AG04450 (cell line): Measurements from ENCODE around the gene CRTC1. TPM values are rescaled to one million over a fixed set of nuclear protein-coding genes. Genes with fewer than 3 reads are reported as not detected.
A peak's percentile ranks its signal among the peaks of the same experiment; 100 is the strongest.

Experiments used
- CTCF ChIA-PET: fragments of 300-600, 350-600 bp; formaldehyde crosslinking; extraction: SDS; loops from one replicate; lab custom pipeline; 2022; ENCODE audit warnings: antibody characterized with exemption, inconsistent platforms; lab: Charles Lee
- POLR2A ChIA-PET: fragments of 350-600 bp; formaldehyde crosslinking; extraction: SDS; loops from one replicate; lab custom pipeline; 2021; ENCODE audit warnings: antibody characterized with exemption, inconsistent platforms; lab: Yijun Ruan, JAX
- DNase-seq: peaks from one replicate; pipeline ENCODE4 v3.0.0-alpha.2; 2011; ENCODE audit warnings: low read depth, low spot score
- H3K27ac ChIP-seq: one replicate; pipeline ENCODE4 v1.5.1; 2012; ENCODE audit warnings: low read depth, low read length, control low read depth
- H3K27me3 ChIP-seq: one replicate; pipeline ENCODE4 v1.6.0; 2012; ENCODE audit warnings: low read length; ENCODE audit not compliant: control insufficient read depth, insufficient read depth
- H3K4me3 ChIP-seq: 2 replicates; pipeline ENCODE4 v1.5.1; 2011; ENCODE audit warnings: mild to moderate bottlenecking, low read depth, low read length, control low read depth
- H3K9me3 ChIP-seq: 2 replicates; pipeline ENCODE4 v1.5.1; 2012; ENCODE audit warnings: low read length; ENCODE audit not compliant: control insufficient read depth, insufficient read depth
- CTCF ChIP-seq: IDR thresholded peaks from 2 replicates; pipeline ENCODE4 v1.5.1; 2011; ENCODE audit warnings: low read depth, low read length, control low read depth, inconsistent platforms
- polyA plus RNA-seq: library from polyadenylated mRNA; depleted of rRNA; stranded (reverse); fragments of >200 nt; gene quantifications from 2 replicates; pipeline ENCODE4 v1.2.3, GENCODE V29; 2011

CRTC1 gene
- polyA plus RNA-seq, 1 experiment = 1.0 TPM

GRCh38 chr19:18789883-18790565 is 106.5 kb downstream of the CRTC1 start:
- H3K27me3 ChIP-seq = peaks cover 71% of the 10 kb centered on the region
- ChIA-PET CTCF (no interaction called here), POLR2A (no interaction called here)
- H3K9me3 ChIP-seq = peaks cover 8% of the 10 kb centered on the region; the same call in 1 of the 2 replicates
- H3K27ac ChIP-seq = no peak overlapping the region
- TF ChIP-seq CTCF = no peak
- no peak for DNase-seq
- peak overlapping the region; percentile 13; the same call in 1 of the 2 replicates for H3K4me3 ChIP-seq

GRCh38 chr19:18790566-18791314 is 107.3 kb downstream of the CRTC1 start, which contains the start of gene COMP:
Gene COMP, minus strand, starts transcription at chr19:18791305. Its CDS starts 36 bp downstream, at chr19:18791269.
- CTCF ChIA-PET = no interaction called here
- peaks cover 73% of the 10 kb centered on the region for H3K27me3 ChIP-seq
- H3K4me3 ChIP-seq = peak within 1 kb of the TSS; percentile 13; the same call in 1 of the 2 replicates
- TF ChIP-seq CTCF = no peak
- POLR2A ChIA-PET = no interaction called here
- H3K27ac ChIP-seq = no peak within 1 kb of the TSS
- no peak for DNase-seq
- peaks cover 7% of the 10 kb centered on the region; the same call in 1 of the 2 replicates for H3K9me3 ChIP-seq

- H3K27me3 ChIP-seq = peaks cover 70% of the 10 kb centered on the region
- H3K27ac ChIP-seq = no peak overlapping the region
- no peak for DNase-seq
- CTCF ChIA-PET = no interaction called here
- POLR2A ChIA-PET = no interaction called here
- no peak for TF ChIP-seq CTCF
- peaks cover 7% of the 10 kb centered on the region; the same call in 1 of the 2 replicates for H3K9me3 ChIP-seq
- no peak overlapping the region for H3K4me3 ChIP-seq
Measured at GRCh38 chr19:18791315-18791678, 107.8 kb downstream of the CRTC1 start.

- no peak for TF ChIP-seq CTCF
- H3K27ac ChIP-seq = no peak overlapping the region
- ChIA-PET POLR2A (no interaction called here), CTCF (no interaction called here)
- H3K27me3 ChIP-seq = peaks cover 63% of the 10 kb centered on the region
- no peak overlapping the region for H3K4me3 ChIP-seq
- H3K9me3 ChIP-seq = peaks cover 4% of the 10 kb centered on the region; the same call in 1 of the 2 replicates
- no peak for DNase-seq
Measured at GRCh38 chr19:18792661-18793060, 109.2 kb downstream of the CRTC1 start.
